Kidney epithelial cell (primary cell): Measurements from ENCODE around the gene KLHL25. TPM values are rescaled to one million over a fixed set of nuclear protein-coding genes. Genes with fewer than 3 reads are reported as not detected.

Source experiments
- DNase-seq: peaks from one replicate; pipeline ENCODE4 v3.0.0-alpha.2; 2010; ENCODE audit warnings: low read depth
- H3K27me3 ChIP-seq: 2 replicates; pipeline ENCODE4 v1.6.0; 2011; ENCODE audit warnings: low read length; ENCODE audit not compliant: control insufficient read depth, insufficient read depth
- H3K36me3 ChIP-seq: 2 replicates; pipeline ENCODE4 v1.5.1; 2011; ENCODE audit warnings: low read length; ENCODE audit not compliant: control insufficient read depth, insufficient read depth
- H3K4me3 ChIP-seq: 2 replicates; pipeline ENCODE4 v1.5.1; 2011; ENCODE audit warnings: low read depth, mild to moderate bottlenecking, control low read depth, low read length
- total RNA-seq: library from RNA; depleted of rRNA; stranded (reverse); fragments of >200 nt; gene quantifications from 2 replicates; pipeline ENCODE4 v1.2.3, GENCODE V29; 2015
- TF ChIP-seq, protein P1 (sequence below): IDR thresholded peaks from 2 replicates; pipeline ENCODE4 v1.5.1; 2011; ENCODE audit warnings: mild to moderate bottlenecking, moderate library complexity, low read length, control low read depth, inconsistent platforms; ENCODE audit not compliant: insufficient read depth, poor library complexity, severe bottlenecking

The KLHL25 gene
- total RNA-seq, 1 donor from 2014 or later = 14.8 TPM

DNA sequence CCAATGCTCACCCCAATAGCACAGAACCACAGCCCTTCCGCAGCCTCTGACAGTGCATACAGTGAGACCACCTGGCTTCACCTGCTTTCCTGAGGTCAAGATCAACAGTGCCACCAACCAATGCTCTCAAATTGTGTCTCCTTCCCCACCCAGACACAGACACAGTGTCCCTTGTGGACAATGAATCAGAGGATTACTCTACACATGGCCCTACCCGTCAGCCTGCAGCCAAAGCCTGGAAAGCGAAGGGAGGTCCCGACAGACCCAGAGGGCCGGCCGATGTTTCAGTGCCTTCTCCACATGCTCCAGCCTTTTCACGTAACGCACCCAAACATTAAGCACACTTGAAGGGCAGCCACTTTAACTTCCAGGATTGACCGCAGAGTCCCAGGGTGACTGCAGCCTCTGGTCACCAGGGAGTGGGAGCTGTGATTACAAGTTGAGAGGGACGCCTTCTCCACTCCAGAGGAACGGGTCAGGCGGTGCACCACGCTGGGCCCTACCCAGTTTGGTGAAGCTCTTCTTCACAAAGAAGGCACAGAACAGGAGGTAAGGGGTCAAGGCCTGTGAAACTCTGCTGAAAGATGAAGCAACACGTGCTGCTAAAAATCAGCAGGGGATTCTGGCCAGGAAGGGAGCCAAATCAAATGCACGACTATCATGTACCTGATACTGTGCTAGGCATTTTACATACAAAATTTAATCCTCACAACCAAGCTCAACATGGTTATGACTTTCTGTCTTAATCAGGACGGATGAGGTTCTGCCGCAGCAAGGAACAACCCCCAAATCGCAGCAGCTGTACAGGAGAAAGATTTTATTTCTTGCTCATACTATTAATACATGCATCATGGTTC, 17.2 kb downstream of the KLHL25 start:
- no peak for DNase-seq
- TF ChIP-seq, protein P1, sequence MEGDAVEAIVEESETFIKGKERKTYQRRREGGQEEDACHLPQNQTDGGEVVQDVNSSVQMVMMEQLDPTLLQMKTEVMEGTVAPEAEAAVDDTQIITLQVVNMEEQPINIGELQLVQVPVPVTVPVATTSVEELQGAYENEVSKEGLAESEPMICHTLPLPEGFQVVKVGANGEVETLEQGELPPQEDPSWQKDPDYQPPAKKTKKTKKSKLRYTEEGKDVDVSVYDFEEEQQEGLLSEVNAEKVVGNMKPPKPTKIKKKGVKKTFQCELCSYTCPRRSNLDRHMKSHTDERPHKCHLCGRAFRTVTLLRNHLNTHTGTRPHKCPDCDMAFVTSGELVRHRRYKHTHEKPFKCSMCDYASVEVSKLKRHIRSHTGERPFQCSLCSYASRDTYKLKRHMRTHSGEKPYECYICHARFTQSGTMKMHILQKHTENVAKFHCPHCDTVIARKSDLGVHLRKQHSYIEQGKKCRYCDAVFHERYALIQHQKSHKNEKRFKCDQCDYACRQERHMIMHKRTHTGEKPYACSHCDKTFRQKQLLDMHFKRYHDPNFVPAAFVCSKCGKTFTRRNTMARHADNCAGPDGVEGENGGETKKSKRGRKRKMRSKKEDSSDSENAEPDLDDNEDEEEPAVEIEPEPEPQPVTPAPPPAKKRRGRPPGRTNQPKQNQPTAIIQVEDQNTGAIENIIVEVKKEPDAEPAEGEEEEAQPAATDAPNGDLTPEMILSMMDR = no peak

DNA sequence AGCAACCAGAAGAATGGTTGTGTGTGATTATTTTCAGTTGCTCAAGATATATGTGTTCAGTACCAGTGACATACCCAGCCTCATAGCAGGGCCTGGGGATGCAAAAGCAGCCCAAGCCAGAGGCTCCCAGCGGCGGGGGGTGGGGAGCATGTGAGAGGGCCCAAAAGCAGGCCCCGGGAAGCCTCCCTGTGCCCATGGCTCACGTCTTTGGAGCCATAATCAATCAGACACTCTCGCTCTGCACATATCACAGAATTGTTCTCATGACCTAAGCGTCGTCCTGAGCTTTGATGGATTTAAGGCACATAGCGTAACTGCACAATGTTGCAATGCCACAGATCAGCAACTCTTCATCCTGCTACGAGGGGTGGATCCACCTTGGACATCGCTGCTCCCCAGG, 20.8 kb downstream of the KLHL25 start:
- H3K36me3 ChIP-seq = no peaks in the 10 kb centered on the region
- DNase-seq = no peak
- no peak overlapping the region for H3K4me3 ChIP-seq
- TF ChIP-seq, protein P1 = no peak
- no peaks in the 10 kb centered on the region for H3K27me3 ChIP-seq

More for the DNA sequence above, 17.2 kb downstream of the KLHL25 start:
- H3K27me3 ChIP-seq = no peaks in the 10 kb centered on the region
- no peak overlapping the region for H3K4me3 ChIP-seq
- no peaks in the 10 kb centered on the region for H3K36me3 ChIP-seq

DNA sequence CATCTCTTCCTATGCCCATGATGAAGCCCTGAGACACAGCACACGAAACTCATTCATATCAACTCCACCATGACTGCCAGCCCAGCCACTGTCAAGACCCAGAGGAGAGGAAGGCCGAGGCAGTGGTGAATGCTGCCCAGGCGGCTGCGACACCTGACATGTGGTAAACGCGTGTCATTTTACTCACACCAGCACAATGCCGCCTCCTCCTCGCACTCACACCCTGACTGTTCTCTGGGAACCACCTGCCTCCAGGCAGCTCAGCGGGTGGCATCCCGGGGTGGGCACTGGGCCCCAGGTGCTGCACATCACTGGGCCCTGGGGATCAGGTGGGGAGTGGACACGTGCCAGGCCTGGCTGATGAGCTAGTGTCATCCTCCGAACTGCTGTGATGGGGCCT, 21.5 kb downstream of the KLHL25 start:
- no peak overlapping the region for H3K4me3 ChIP-seq

DNA sequence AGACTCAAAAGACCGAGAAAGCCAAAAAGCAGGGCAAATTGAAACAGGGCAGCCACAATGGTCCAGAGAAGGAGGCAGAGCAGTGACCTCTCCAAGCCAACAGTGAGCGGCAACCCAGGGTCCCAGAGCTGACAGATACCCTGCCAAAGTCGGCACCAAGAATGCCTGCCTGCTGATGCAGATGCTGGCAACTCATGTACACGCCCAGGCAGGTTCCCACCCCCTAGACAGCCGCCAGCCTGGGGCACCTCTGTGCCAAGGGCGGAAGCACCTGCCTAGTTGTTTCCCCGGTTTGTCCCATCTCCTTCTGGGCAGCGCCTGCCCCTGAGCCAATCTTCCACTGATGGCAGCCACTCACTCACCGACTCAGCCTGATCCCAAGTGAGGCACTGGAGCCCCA, 22.1 kb downstream of the KLHL25 start:
- TF ChIP-seq, protein P1 = no peak
- Histone ChIP-seq H3K4me3 (no peak overlapping the region), H3K27me3 (no peaks in the 10 kb centered on the region), H3K36me3 (no peaks in the 10 kb centered on the region)
- DNase-seq = no peak

More for the DNA sequence above, 21.5 kb downstream of the KLHL25 start:
- no peaks in the 10 kb centered on the region for H3K36me3 ChIP-seq
- no peak for DNase-seq
- TF ChIP-seq, protein P1 = no peak
- no peaks in the 10 kb centered on the region for H3K27me3 ChIP-seq

DNA sequence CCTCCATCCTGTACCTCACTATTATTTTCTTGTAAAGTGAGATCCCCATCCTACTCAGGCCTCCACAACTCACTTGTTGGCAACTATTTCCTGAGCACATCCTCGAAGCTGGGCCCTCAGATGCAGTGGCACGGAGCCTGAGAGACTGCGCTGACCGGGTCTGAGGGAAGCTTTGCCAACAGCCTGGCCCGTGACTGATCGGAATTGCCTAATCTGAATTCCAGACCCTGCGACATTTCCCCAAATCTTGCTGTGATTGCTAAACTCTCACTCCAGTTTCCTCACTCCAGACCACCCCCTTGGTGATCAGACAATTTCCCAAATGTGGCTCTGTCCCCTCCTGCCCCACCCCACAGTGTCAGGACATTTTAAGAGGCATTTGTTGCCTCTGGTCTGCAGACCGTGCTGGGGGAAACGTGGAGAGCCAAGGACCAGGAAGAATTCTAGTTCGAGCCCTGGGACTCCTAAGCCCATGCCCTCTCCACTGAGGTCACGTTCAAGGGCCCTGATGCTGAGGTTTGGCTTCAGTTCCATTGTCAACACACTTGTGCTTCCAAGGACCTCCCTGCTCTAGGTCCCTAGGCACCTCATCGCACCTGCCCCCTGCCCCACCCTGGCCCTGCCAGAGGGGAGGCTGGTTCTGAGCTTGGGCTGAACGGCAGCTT, 22.8 kb downstream of the KLHL25 start:
- TF ChIP-seq, protein P1 = no peak
- Histone ChIP-seq H3K27me3 (no peaks in the 10 kb centered on the region), H3K36me3 (no peaks in the 10 kb centered on the region), H3K4me3 (no peak overlapping the region)
- no peak for DNase-seq
